IMR-90 (cell line): ENCODE data around the gene SIPA1L3. TPM values are rescaled to one million over a fixed set of nuclear protein-coding genes. Genes with fewer than 3 reads are reported as not detected.

Experiments
- ATAC-seq: fragments of 200-7000 bp; cut with Tn5 transposase; 2 replicates; pipeline ENCODE4 v1.9.1; 2020; ENCODE audit warnings: low read depth, mild to moderate bottlenecking, moderate library complexity
- BruUV-seq: library from RNA; stranded (reverse); fragments of 400-500 nt; replicated peaks from 2 replicates; lab custom pipeline; 2021; lab: Mats Ljungman, UMichigan
- CTCF ChIA-PET: fragments of 300-600 bp; formaldehyde crosslinking; extraction: SDS; loops from one replicate; lab custom pipeline; 2021; ENCODE audit warnings: antibody characterized with exemption; lab: Yijun Ruan, JAX
- POLR2A ChIA-PET: fragments of 300-600 bp; sonication (Branson Sonifier 250); formaldehyde crosslinking; loops from one replicate; lab custom pipeline; 2022; ENCODE audit warnings: antibody characterized with exemption; ENCODE audit not compliant: unreplicated experiment; lab: Charles Lee
- DNase-seq: peaks from one replicate; pipeline ENCODE4 v3.0.0; 2013
- H2AFZ ChIP-seq: replicated peaks from 2 replicates; pipeline ENCODE3; 2013; ENCODE audit warnings: low read length, mild to moderate bottlenecking; ENCODE audit not compliant: poor library complexity
- H2AK5ac ChIP-seq: 2 replicates; pipeline ENCODE4 v1.6.1; 2013; ENCODE audit warnings: low read depth, low read length, inconsistent platforms
- H2AK9ac ChIP-seq: replicated peaks from 2 replicates; pipeline ENCODE3; 2013; ENCODE audit warnings: mild to moderate bottlenecking, low read depth, low read length, moderate library complexity; ENCODE audit not compliant: poor library complexity
- H2BK120ac ChIP-seq: 2 replicates; pipeline ENCODE4 v1.6.1; 2013; ENCODE audit warnings: low read depth, low read length, inconsistent platforms
- H2BK15ac ChIP-seq: 3 replicates; pipeline ENCODE4 v1.6.1; 2013; ENCODE audit warnings: low read depth, low read length, inconsistent platforms
- H2BK20ac ChIP-seq: 2 replicates; pipeline ENCODE4 v1.6.1; 2013; ENCODE audit warnings: low read depth, mild to moderate bottlenecking, inconsistent platforms, low read length, moderate library complexity
- H2BK5ac ChIP-seq: 2 replicates; pipeline ENCODE4 v1.6.1; 2013; ENCODE audit warnings: mild to moderate bottlenecking, low read depth, low read length, inconsistent platforms; ENCODE audit not compliant: poor library complexity, severe bottlenecking
- H3K14ac ChIP-seq: replicated peaks from 2 replicates; pipeline ENCODE4 v1.6.1; 2013; ENCODE audit warnings: low read depth, low read length, inconsistent platforms
- H3K18ac ChIP-seq: 2 replicates; pipeline ENCODE4 v1.6.1; 2013; ENCODE audit warnings: low read depth, low read length, control low read depth
- H3K23ac ChIP-seq: 2 replicates; pipeline ENCODE4 v1.6.1; 2013; ENCODE audit warnings: low read depth, low read length, inconsistent platforms
- H3K27ac ChIP-seq: 2 replicates; pipeline ENCODE4 v1.5.1; 2013; ENCODE audit warnings: mild to moderate bottlenecking, control low read depth, low read length; ENCODE audit not compliant: insufficient read depth
- H3K27me3 ChIP-seq: 2 replicates; pipeline ENCODE4 v1.6.1; 2013; ENCODE audit warnings: low read length; ENCODE audit not compliant: control insufficient read depth, insufficient read depth
- H3K36me3 ChIP-seq: 2 replicates; pipeline ENCODE4 v1.6.1; 2013; ENCODE audit warnings: low read length, mixed read lengths; ENCODE audit not compliant: control insufficient read depth, insufficient read depth
- H3K4ac ChIP-seq: 2 replicates; pipeline ENCODE4 v1.6.1; 2013; ENCODE audit warnings: low read depth, low read length, inconsistent platforms
- H3K4me1 ChIP-seq: 2 replicates; pipeline ENCODE4 v1.6.1; 2013; ENCODE audit warnings: low read length, mixed read lengths; ENCODE audit not compliant: control insufficient read depth, insufficient read depth
- H3K4me2 ChIP-seq: 2 replicates; pipeline ENCODE4 v1.6.1; 2013; ENCODE audit warnings: low read depth, mild to moderate bottlenecking, control low read depth, low read length, moderate library complexity
- H3K4me3 ChIP-seq: 2 replicates; pipeline ENCODE4 v1.5.1; 2013; ENCODE audit warnings: low read depth, mild to moderate bottlenecking, control low read depth, low read length, moderate library complexity; ENCODE audit not compliant: insufficient read depth
- H3K56ac ChIP-seq: 2 replicates; pipeline ENCODE4 v1.6.1; 2013; ENCODE audit warnings: low read length, inconsistent platforms; ENCODE audit not compliant: insufficient read depth; ENCODE audit errors: extremely low read depth
- H3K79me1 ChIP-seq, 2 experiments: 2 replicates each; pipeline ENCODE4 v1.6.1; 2013; ENCODE audit warnings: low read length in 2 of 2, inconsistent platforms in 1 of 2, low read depth in 1 of 2
- H3K9ac ChIP-seq: 2 replicates; pipeline ENCODE4 v1.6.1; 2013; ENCODE audit warnings: low read depth, low read length, control low read depth
- H3K9me1 ChIP-seq: 2 replicates; pipeline ENCODE4 v1.6.1; 2013; ENCODE audit warnings: low read length, inconsistent platforms; ENCODE audit not compliant: insufficient read depth
- H3K9me3 ChIP-seq: 2 replicates; pipeline ENCODE4 v1.6.1; 2013; ENCODE audit warnings: low read length; ENCODE audit not compliant: control insufficient read depth, insufficient read depth
- H4K20me1 ChIP-seq: 2 replicates; pipeline ENCODE4 v1.6.1; 2013; ENCODE audit warnings: low read length, inconsistent platforms; ENCODE audit not compliant: insufficient read depth
- H4K5ac ChIP-seq: 2 replicates; pipeline ENCODE4 v1.6.1; 2013; ENCODE audit warnings: mild to moderate bottlenecking, low read depth, low read length, control low read depth
- H4K8ac ChIP-seq, 2 experiments: 2 replicates each; pipeline ENCODE4 v1.6.1; 2013; ENCODE audit warnings: low read depth in 2 of 2, low read length in 2 of 2, control low read depth in 1 of 2, inconsistent platforms in 1 of 2
- H4K91ac ChIP-seq: 2 replicates; pipeline ENCODE4 v1.6.1; 2013; ENCODE audit warnings: low read depth, low read length, inconsistent platforms; ENCODE audit not compliant: insufficient read depth
- BHLHE40 ChIP-seq: fragments of 150-350 bp; IDR thresholded peaks from 2 replicates; pipeline ENCODE4 v1.6.1; 2016; ENCODE audit warnings: mild to moderate bottlenecking, low read depth, low read length
- CEBPB ChIP-seq: IDR thresholded peaks from 2 replicates; pipeline ENCODE4 v1.6.1; 2012; ENCODE audit warnings: low read depth, low read length, improper control_type of control experiment
- CHD1 ChIP-seq: IDR thresholded peaks from 2 replicates; pipeline ENCODE4 v1.6.1; 2012; ENCODE audit warnings: low read depth, low read length, improper control_type of control experiment
- FOS ChIP-seq: fragments of 150-350 bp; IDR thresholded peaks from 2 replicates; pipeline ENCODE4 v1.6.1; 2016; ENCODE audit warnings: low read depth, low read length
- MAFK ChIP-seq: IDR thresholded peaks from 2 replicates; pipeline ENCODE4 v1.6.1; 2012; ENCODE audit warnings: low read depth, low read length, improper control_type of control experiment
- MAZ ChIP-seq: IDR thresholded peaks from 2 replicates; pipeline ENCODE4 v1.6.1; 2012; ENCODE audit warnings: low read depth, mild to moderate bottlenecking, low read length, improper control_type of control experiment, moderate library complexity, borderline replicate concordance
- MXI1 ChIP-seq: IDR thresholded peaks from 2 replicates; pipeline ENCODE4 v1.6.1; 2012; ENCODE audit warnings: low read depth, mild to moderate bottlenecking, low read length, moderate library complexity, borderline replicate concordance
- NFE2L2 ChIP-seq: fragments of 150-350 bp; IDR thresholded peaks from 2 replicates; pipeline ENCODE4 v1.6.1; 2016; ENCODE audit warnings: low read depth, mild to moderate bottlenecking, low read length
- POLR2A ChIP-seq: IDR thresholded peaks from 2 replicates; pipeline ENCODE4 v1.6.1; 2012; ENCODE audit warnings: mild to moderate bottlenecking, low read depth, low read length
- RAD21 ChIP-seq: IDR thresholded peaks from 2 replicates; pipeline ENCODE4 v1.6.1; 2012; ENCODE audit warnings: low read length, improper control_type of control experiment
- RCOR1 ChIP-seq: IDR thresholded peaks from 2 replicates; pipeline ENCODE4 v1.6.1; 2012; ENCODE audit warnings: mild to moderate bottlenecking, low read length, improper control_type of control experiment; ENCODE audit not compliant: insufficient replicate concordance
- RFX5 ChIP-seq: IDR thresholded peaks from 2 replicates; pipeline ENCODE4 v1.8.0; 2012; ENCODE audit warnings: low read depth, mild to moderate bottlenecking, low read length, moderate library complexity
- SMC3 ChIP-seq: fragments of 150-350 bp; IDR thresholded peaks from 2 replicates; pipeline ENCODE4 v1.6.1; 2016; ENCODE audit warnings: low read depth, mild to moderate bottlenecking, antibody characterized with exemption, low read length, moderate library complexity
- WGBS, 2 experiments: methylation state at CpG; one replicate each; pipeline versions ENCODE4 v1.1.5 to v1.1.7; 2013; ENCODE audit warnings: missing lambda C conversion rate in 2 of 2; ENCODE audit not compliant: insufficient read length in 1 of 2; ENCODE audit errors: extremely low coverage in 2 of 2; 5-methylcytosine and 5-hydroxymethylcytosine counted together
- dilution Hi-C: fragments of 300-500 bp; cut with HindIII; formaldehyde crosslinking; loops from one replicate; pipeline ENCODE4 v1.14.3; 2018; ENCODE audit warnings: low sequenced_read_pairs; ENCODE audit not compliant: unreplicated experiment
- in situ Hi-C: fragments of 300-500 bp; cut with MboI; formaldehyde crosslinking; loops from 3 replicates; pipeline ENCODE4 v1.14.3; 2019; ENCODE audit warnings: low sequenced_read_pairs, inconsistent platforms, mixed read lengths
- intact Hi-C: fragments of 100-400 bp; cut with micrococcal nuclease; formaldehyde crosslinking; loops from 2 replicates; pipeline ENCODE4 v1.10.0; 2022
- polyA plus RNA-seq, 3 experiments: library from polyadenylated mRNA; depleted of rRNA; stranded (reverse); fragments of >200 nt; gene quantifications; 2 replicates each; pipeline ENCODE4 v1.2.3, GENCODE V29; 2012; ENCODE audit warnings: low replicate concordance in 1 of 3
- total RNA-seq: library from RNA; depleted of rRNA; stranded (reverse); fragments of >200 nt; gene quantifications from 2 replicates; pipeline ENCODE4 v1.2.3, GENCODE V29; 2012
- TF ChIP-seq, protein P1 (sequence below): conservative IDR thresholded peaks from 2 replicates; pipeline ENCODE4 v1.5.1; 2012; ENCODE audit warnings: mild to moderate bottlenecking, low read depth, low read length, improper control_type of control experiment
- TF ChIP-seq, protein P2 (sequence below): fragments of 150-350 bp; IDR thresholded peaks from 2 replicates; pipeline ENCODE4 v1.6.1; 2017; ENCODE audit warnings: mild to moderate bottlenecking, antibody characterized with exemption, low read length, low read depth
- TF ChIP-seq, protein P3 (sequence below): fragments of 150-350 bp; IDR thresholded peaks from 2 replicates; pipeline ENCODE4 v1.6.1; 2016; ENCODE audit warnings: low read depth, mild to moderate bottlenecking, low read length, moderate library complexity, borderline replicate concordance

Gene SIPA1L3
- total and polyA plus RNA-seq, 2 of the 4 experiments (the other 2 are of a cell fraction) = 4.1 to 9.4 TPM

DNA sequence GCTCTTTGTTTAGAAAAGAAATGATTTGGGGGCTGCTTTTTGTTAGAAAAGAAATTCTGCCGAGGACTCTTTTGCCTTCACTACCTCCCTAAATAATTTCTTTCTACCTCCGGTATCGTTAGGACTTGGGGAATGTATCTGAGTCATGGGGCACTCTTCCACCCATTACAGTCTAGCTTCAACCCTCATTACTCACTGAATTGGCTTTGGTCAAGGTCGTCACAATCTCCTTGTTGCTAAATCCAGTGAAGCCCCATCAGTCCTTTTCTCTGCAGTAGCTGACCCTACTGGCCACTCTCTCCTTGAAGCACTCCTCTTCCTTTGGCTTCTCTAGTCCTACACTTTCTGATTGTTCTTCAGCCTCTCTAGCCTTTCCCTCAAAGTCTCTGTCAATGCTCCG lies 34.6 kb upstream of the SIPA1L3 start:
- CTCF ChIA-PET = no interaction called here
- DNase-seq = peak; percentile 7

More for the DNA sequence above, 34.6 kb upstream of the SIPA1L3 start:
- Histone ChIP-seq H2AK9ac (no peak overlapping the region), H4K8ac (no peak overlapping the region), H3K9me1 (no peaks in the 10 kb centered on the region), H3K27ac (no peak overlapping the region), H3K14ac (no peak overlapping the region), H3K79me1 (no peaks in the 10 kb centered on the region), H2BK15ac (no peak overlapping the region), H2AFZ (no peak overlapping the region), H4K5ac (no peak overlapping the region), H3K4me2 (no peak overlapping the region), H3K9ac (no peak overlapping the region), H3K18ac (no peak overlapping the region), H2BK20ac (no peak overlapping the region), H3K4me3 (no peak overlapping the region), H3K23ac (no peak overlapping the region), H4K91ac (no peak overlapping the region), H3K56ac (no peak overlapping the region), H4K20me1 (no peaks in the 10 kb centered on the region), H2BK120ac (no peak overlapping the region), H2BK5ac (no peak overlapping the region), H2AK5ac (no peak overlapping the region), H3K9me3 (peaks cover 6% of the 10 kb centered on the region), H3K4me1 (no peaks in the 10 kb centered on the region), H3K4ac (no peak overlapping the region), H3K27me3 (no peaks in the 10 kb centered on the region), H3K36me3 (no peaks in the 10 kb centered on the region)
- dilution Hi-C loops = no loop called here
- in situ Hi-C loops = no loop called here
- no peak for ATAC-seq
- POLR2A ChIA-PET = no interaction called here
- intact Hi-C loops = no loop called here
- BruUV-seq = no TSS peak
- WGBS, 2 experiments = 80% methylated on average over 1 of the region's 5 CpGs; no CpG with 5 or more reads in 1 of the 2 experiments
- no peak for TF ChIP-seq RCOR1
- no peak for TF ChIP-seq CHD1
- no peak for TF ChIP-seq POLR2A
- no peak for TF ChIP-seq MAFK
- TF ChIP-seq, protein P1, sequence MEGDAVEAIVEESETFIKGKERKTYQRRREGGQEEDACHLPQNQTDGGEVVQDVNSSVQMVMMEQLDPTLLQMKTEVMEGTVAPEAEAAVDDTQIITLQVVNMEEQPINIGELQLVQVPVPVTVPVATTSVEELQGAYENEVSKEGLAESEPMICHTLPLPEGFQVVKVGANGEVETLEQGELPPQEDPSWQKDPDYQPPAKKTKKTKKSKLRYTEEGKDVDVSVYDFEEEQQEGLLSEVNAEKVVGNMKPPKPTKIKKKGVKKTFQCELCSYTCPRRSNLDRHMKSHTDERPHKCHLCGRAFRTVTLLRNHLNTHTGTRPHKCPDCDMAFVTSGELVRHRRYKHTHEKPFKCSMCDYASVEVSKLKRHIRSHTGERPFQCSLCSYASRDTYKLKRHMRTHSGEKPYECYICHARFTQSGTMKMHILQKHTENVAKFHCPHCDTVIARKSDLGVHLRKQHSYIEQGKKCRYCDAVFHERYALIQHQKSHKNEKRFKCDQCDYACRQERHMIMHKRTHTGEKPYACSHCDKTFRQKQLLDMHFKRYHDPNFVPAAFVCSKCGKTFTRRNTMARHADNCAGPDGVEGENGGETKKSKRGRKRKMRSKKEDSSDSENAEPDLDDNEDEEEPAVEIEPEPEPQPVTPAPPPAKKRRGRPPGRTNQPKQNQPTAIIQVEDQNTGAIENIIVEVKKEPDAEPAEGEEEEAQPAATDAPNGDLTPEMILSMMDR = no peak
- no peak for TF ChIP-seq FOS
- no peak for TF ChIP-seq BHLHE40
- no peak for TF ChIP-seq MAZ
- no peak for TF ChIP-seq RFX5
- no peak for TF ChIP-seq CEBPB
- TF ChIP-seq NFE2L2 = no peak
- TF ChIP-seq, protein P2, sequence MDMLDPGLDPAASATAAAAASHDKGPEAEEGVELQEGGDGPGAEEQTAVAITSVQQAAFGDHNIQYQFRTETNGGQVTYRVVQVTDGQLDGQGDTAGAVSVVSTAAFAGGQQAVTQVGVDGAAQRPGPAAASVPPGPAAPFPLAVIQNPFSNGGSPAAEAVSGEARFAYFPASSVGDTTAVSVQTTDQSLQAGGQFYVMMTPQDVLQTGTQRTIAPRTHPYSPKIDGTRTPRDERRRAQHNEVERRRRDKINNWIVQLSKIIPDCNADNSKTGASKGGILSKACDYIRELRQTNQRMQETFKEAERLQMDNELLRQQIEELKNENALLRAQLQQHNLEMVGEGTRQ = no peak
- TF ChIP-seq, protein P3, sequence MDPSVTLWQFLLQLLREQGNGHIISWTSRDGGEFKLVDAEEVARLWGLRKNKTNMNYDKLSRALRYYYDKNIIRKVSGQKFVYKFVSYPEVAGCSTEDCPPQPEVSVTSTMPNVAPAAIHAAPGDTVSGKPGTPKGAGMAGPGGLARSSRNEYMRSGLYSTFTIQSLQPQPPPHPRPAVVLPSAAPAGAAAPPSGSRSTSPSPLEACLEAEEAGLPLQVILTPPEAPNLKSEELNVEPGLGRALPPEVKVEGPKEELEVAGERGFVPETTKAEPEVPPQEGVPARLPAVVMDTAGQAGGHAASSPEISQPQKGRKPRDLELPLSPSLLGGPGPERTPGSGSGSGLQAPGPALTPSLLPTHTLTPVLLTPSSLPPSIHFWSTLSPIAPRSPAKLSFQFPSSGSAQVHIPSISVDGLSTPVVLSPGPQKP = no peak
- TF ChIP-seq RAD21 = no peak
- no peak for TF ChIP-seq SMC3
- TF ChIP-seq MXI1 = no peak
